Endothelial cell of umbilical vein (primary cell): ENCODE results near the gene HSBP1. TPM values are rescaled to one million over a fixed set of nuclear protein-coding genes. Genes with fewer than 3 reads are reported as not detected.

ENCODE experiments used
- BruUV-seq: library from RNA; stranded (reverse); fragments of 400-500 nt; replicated peaks from 2 replicates; lab custom pipeline; 2021; lab: Mats Ljungman, UMichigan
- CTCF ChIA-PET: fragments of 300-600, 350-600 bp; sonication (Branson Sonifier 250); formaldehyde crosslinking; loops from one replicate; lab custom pipeline; 2021; ENCODE audit warnings: antibody characterized with exemption, inconsistent platforms; lab: Charles Lee
- POLR2A ChIA-PET: fragments of 300-600, 350-600 bp; sonication (Branson Sonifier 250); formaldehyde crosslinking; loops from one replicate; lab custom pipeline; 2021; ENCODE audit warnings: antibody characterized with exemption, inconsistent platforms; lab: Charles Lee
- DNase-seq: peaks from one replicate; pipeline ENCODE4 v3.0.0-alpha.2; 2011; ENCODE audit warnings: low read depth, low spot score
- FAIRE-seq: peaks from 2 replicates; lab custom pipeline; 2011; peaks lifted over from hg19 to GRCh38; lab: Jason Lieb, UNC
- H2AFZ ChIP-seq: 2 replicates; pipeline ENCODE4 v1.6.0; 2012; ENCODE audit warnings: low read depth, low read length, control low read depth, inconsistent platforms
- H3K27ac ChIP-seq: 2 replicates; pipeline ENCODE4 v1.5.1; 2011; ENCODE audit warnings: low read depth, mild to moderate bottlenecking, control low read depth, low read length, moderate library complexity; ENCODE audit not compliant: insufficient read depth
- H3K27me3 ChIP-seq, 2 experiments: 2 replicates each; pipeline versions ENCODE4 v1.6.0 to v1.6.1; 2011; ENCODE audit warnings: low read length in 2 of 2, mixed read lengths in 1 of 2; ENCODE audit not compliant: control insufficient read depth in 2 of 2, insufficient read depth in 2 of 2
- H3K36me3 ChIP-seq, 2 experiments: 2 replicates in 1 of 2; 3 replicates in 1 of 2; pipeline ENCODE4 v1.5.1; 2011; ENCODE audit warnings: low read length in 2 of 2, mild to moderate bottlenecking in 1 of 2, moderate library complexity in 1 of 2; ENCODE audit not compliant: control insufficient read depth in 2 of 2, insufficient read depth in 2 of 2; ENCODE audit errors: extremely low read depth in 1 of 2
- H3K4me1 ChIP-seq: 3 replicates; pipeline ENCODE4 v1.5.1; 2011; ENCODE audit warnings: mild to moderate bottlenecking, low read length; ENCODE audit not compliant: control insufficient read depth, insufficient read depth; ENCODE audit errors: extremely low read depth
- H3K4me2 ChIP-seq: 2 replicates; pipeline ENCODE4 v1.6.1; 2011; ENCODE audit warnings: low read length, control low read depth, mixed read lengths; ENCODE audit not compliant: insufficient read depth
- H3K4me3 ChIP-seq, 3 experiments: fragments of 200-600 bp in 1 of 3; sonication (generic), shearing (Covaris generic) in 1 of 3; replicated peaks in 1 of 3; 2 replicates each; pipeline ENCODE4 v1.5.1; 2011 to 2016; ENCODE audit warnings: control low read depth in 3 of 3, low read length in 3 of 3, mild to moderate bottlenecking in 2 of 3, inconsistent platforms in 1 of 3, low read depth in 1 of 3, moderate library complexity in 1 of 3; ENCODE audit not compliant: insufficient read depth in 1 of 3
- H3K79me2 ChIP-seq: 2 replicates; pipeline ENCODE4 v1.6.0; 2012; ENCODE audit warnings: low read length, inconsistent platforms; ENCODE audit not compliant: control insufficient read depth, insufficient read depth
- H3K9ac ChIP-seq: replicated peaks from 2 replicates; pipeline ENCODE3; 2011; ENCODE audit warnings: low read length, control low read depth; ENCODE audit not compliant: insufficient read depth; ENCODE audit errors: extremely low read depth
- H3K9me1 ChIP-seq: replicated peaks from 3 replicates; pipeline ENCODE4 v1.6.0; 2011; ENCODE audit warnings: mild to moderate bottlenecking, low read length; ENCODE audit not compliant: control insufficient read depth, insufficient read depth; ENCODE audit errors: extremely low read depth
- H3K9me3 ChIP-seq: replicated peaks from 2 replicates; pipeline ENCODE4 v1.5.1; 2012; ENCODE audit warnings: low read length, inconsistent platforms; ENCODE audit not compliant: control insufficient read depth, insufficient read depth
- H4K20me1 ChIP-seq: replicated peaks from 2 replicates; pipeline ENCODE3; 2011; ENCODE audit warnings: mild to moderate bottlenecking, low read length; ENCODE audit not compliant: control insufficient read depth, insufficient read depth; ENCODE audit errors: extremely low read depth
- CTCF ChIP-seq, 2 donors: IDR thresholded peaks; 1 replicate in 1 of 2; 2 replicates in 1 of 2; pipeline ENCODE4 v1.5.1; 2011; ENCODE audit warnings: low read length in 2 of 2, mild to moderate bottlenecking in 2 of 2, moderate library complexity in 2 of 2, control low read depth in 1 of 2, inconsistent platforms in 1 of 2, low read depth in 1 of 2; ENCODE audit not compliant: insufficient read depth in 1 of 2; ENCODE audit errors: extremely low read depth in 1 of 2
- EZH2 ChIP-seq: IDR thresholded peaks from 2 replicates; pipeline ENCODE4 v1.6.1; 2012; ENCODE audit warnings: borderline replicate concordance, low read depth, mild to moderate bottlenecking, moderate library complexity, low read length, inconsistent platforms; ENCODE audit not compliant: severe bottlenecking
- GATA2 ChIP-seq: IDR thresholded peaks from 2 replicates; pipeline ENCODE4 v1.7.0; 2011; ENCODE audit warnings: low read depth, mild to moderate bottlenecking, moderate library complexity, mixed read lengths, low read length; ENCODE audit not compliant: insufficient read length, insufficient read depth
- MAX ChIP-seq: IDR thresholded peaks from 2 replicates; pipeline ENCODE4 v1.6.1; 2011; ENCODE audit not compliant: insufficient read depth, insufficient read length
- POLR2A ChIP-seq: IDR thresholded peaks from 2 replicates; pipeline ENCODE4 v1.6.1; 2012; ENCODE audit warnings: low read depth, mild to moderate bottlenecking, control low read depth, low read length
- dilution Hi-C: fragments of 300-500 bp; cut with MboI; formaldehyde crosslinking; loops from one replicate; pipeline ENCODE4 v1.15.0; 2019; ENCODE audit warnings: low sequenced_read_pairs; ENCODE audit not compliant: extremely low pct_ligation_motif_present
- intact Hi-C: fragments of 100-400 bp; cut with micrococcal nuclease; formaldehyde crosslinking; loops from one replicate; pipeline ENCODE4 v1.10.0; 2022
- polyA plus RNA-seq, 4 experiments: library from polyadenylated mRNA; depleted of rRNA in 3 of 4; stranded (reverse) in 3 of 4; unstranded in 1 of 4; fragments of >200 nt; gene quantifications; 2 replicates each; pipeline versions ENCODE4 v1.2.1 to v1.2.3, GENCODE V29; 2011 to 2012; ENCODE audit warnings: missing spikeins in 1 of 4
- total RNA-seq: library from RNA; stranded (reverse); gene quantifications from 2 replicates; pipeline ENCODE4 v1.2.3, GENCODE V29; 2021

Gene HSBP1
- total and polyA plus RNA-seq, 2 donors (not counting 3 experiments of a cell fraction or from before 2014, with no cell fraction given): 40.8 to 136 TPM

- no peaks in the 10 kb centered on the region for H3K79me2 ChIP-seq
- H3K27ac ChIP-seq: no peak overlapping the region
- no peak for TF ChIP-seq POLR2A
- H3K27me3 ChIP-seq: peaks cover 1 to 3% of the 10 kb centered on the region in 2 experiments
- H3K9ac ChIP-seq: no peak overlapping the region
- no peak overlapping the region for H3K4me3 ChIP-seq
- no peaks in the 10 kb centered on the region for H3K9me1 ChIP-seq
- no peak overlapping the region for H3K4me2 ChIP-seq
- CTCF ChIA-PET: no interaction called here
- POLR2A ChIA-PET: no interaction called here
- dilution Hi-C loops (no loop called here), intact Hi-C loops (no loop called here)
- no TSS peak for BruUV-seq
- H3K4me1 ChIP-seq: peaks cover 6% of the 10 kb centered on the region
- H3K36me3 ChIP-seq: no peaks in the 10 kb centered on the region
- H2AFZ ChIP-seq: no peak overlapping the region
- DNase-seq (no peak), FAIRE-seq (no peak)
- no peaks in the 10 kb centered on the region for H4K20me1 ChIP-seq
- H3K9me3 ChIP-seq: no peaks in the 10 kb centered on the region
Observed at GRCh38 chr16:83851473-83851872, 43.7 kb downstream of the HSBP1 start.

GRCh38 chr16:83852774-83853173 is 45.0 kb downstream of the HSBP1 start:
- POLR2A ChIA-PET: no interaction called here

More at GRCh38 chr16:83852774-83853173, 45.0 kb downstream of the HSBP1 start:
- H3K4me2 ChIP-seq: no peak overlapping the region
- H3K4me1 ChIP-seq: peaks cover 5% of the 10 kb centered on the region
- no peak overlapping the region for H3K4me3 ChIP-seq
- H3K9me3 ChIP-seq: no peaks in the 10 kb centered on the region
- peaks cover 1 to 3% of the 10 kb centered on the region in 2 experiments for H3K27me3 ChIP-seq
- intact Hi-C loops: no loop called here
- no peak for DNase-seq
- H3K79me2 ChIP-seq: no peaks in the 10 kb centered on the region
- BruUV-seq: no TSS peak
- CTCF ChIA-PET: no interaction called here
- FAIRE-seq: no peak
- H3K36me3 ChIP-seq: no peaks in the 10 kb centered on the region
- no peak overlapping the region for H3K27ac ChIP-seq
- TF ChIP-seq GATA2 (no peak), CTCF (IDR thresholded peaks at IDR 0.05; ENCODE audit: extremely low read depth in 1 of 2, insufficient read depth in 1 of 2, low read depth in 1 of 2, low read length in 2 of 2) (no peak), MAX (no peak), EZH2 (no peak)
- H3K9me1 ChIP-seq: no peaks in the 10 kb centered on the region
- H4K20me1 ChIP-seq: no peaks in the 10 kb centered on the region
- dilution Hi-C loops: no loop called here
- no peak overlapping the region for H3K9ac ChIP-seq
- H2AFZ ChIP-seq: no peak overlapping the region
